GM23338 (cell line): Measurements from ENCODE around the gene ROR1.

ENCODE experiments used
- CREB1 ChIP-seq: fragments of 250-450 bp; sonication (Bioruptor Pico); IDR thresholded peaks from 2 replicates; pipeline ENCODE4 v1.5.0; 2020; ENCODE audit warnings: low read depth, mild to moderate bottlenecking, moderate library complexity
- CTCF ChIP-seq, 2 experiments: fragments of 200-600 bp in 1 of 2; sonication (generic) in 1 of 2; conservative IDR thresholded peaks; 2 replicates each; pipeline versions ENCODE4 v1.5.1 to v1.6.1; 2016 to 2017; ENCODE audit warnings: antibody characterized with exemption in 2 of 2, low read depth in 2 of 2, mild to moderate bottlenecking in 2 of 2, moderate library complexity in 1 of 2
- EZH2 ChIP-seq: fragments of 200-600 bp; sonication (generic); IDR thresholded peaks from one replicate; pipeline ENCODE4 v1.8.0; 2017; ENCODE audit warnings: antibody characterized with exemption, mild to moderate bottlenecking, low read depth; ENCODE audit not compliant: unreplicated experiment
- EZH2phosphoT487 ChIP-seq: fragments of 200-600 bp; sonication (generic); IDR thresholded peaks from one replicate; pipeline ENCODE4 v1.8.1; 2018; ENCODE audit warnings: antibody characterized with exemption; ENCODE audit not compliant: unreplicated experiment
- POLR2AphosphoS5 ChIP-seq: IDR thresholded peaks from 2 replicates; pipeline ENCODE4 v1.6.1; 2016; ENCODE audit warnings: antibody characterized with exemption, low read depth
- ZNF331 ChIP-seq: fragments of 250-450 bp; sonication (Bioruptor Pico); IDR thresholded peaks from 2 replicates; pipeline ENCODE4 v1.5.0; 2020; ENCODE audit warnings: low read depth, mild to moderate bottlenecking, moderate library complexity

GRCh38 chr1:63874278-63874880 is 100.6 kb downstream of the ROR1 start:
- TF ChIP-seq CTCF (conservative IDR thresholded peaks at IDR 0.05; ENCODE audit: low read depth in 2 of 2) = no peak
- no peak for TF ChIP-seq EZH2
- no peak for TF ChIP-seq ZNF331 (CRISPR knock-in tag)
- TF ChIP-seq CREB1 = no peak
- no peak for TF ChIP-seq EZH2phosphoT487
- TF ChIP-seq POLR2AphosphoS5 = no peak
